Mucosa of descending colon (tissue), 3 donors: ENCODE data around the gene LSM14B. TPM values are rescaled to one million over a fixed set of nuclear protein-coding genes. Genes with fewer than 3 reads are reported as not detected.
A peak's percentile ranks its signal among the peaks of the same experiment; 100 is the strongest.

Experiments used
- ATAC-seq: fragments of 200-7000 bp; cut with Tn5 transposase; one replicate; pipeline ENCODE4 v1.9.1; 2020; ENCODE audit warnings: mild to moderate bottlenecking, moderate library complexity
- DNase-seq, 3 donors: peaks; one replicate each; pipeline ENCODE4 v3.0.0-alpha.2; 2020
- H3K36me3 ChIP-seq: fragments of 200-600 bp; one replicate; pipeline ENCODE4 v1.8.0; 2021; ENCODE audit warnings: low read depth, mild to moderate bottlenecking
- H3K4me1 ChIP-seq: fragments of 200-600 bp; one replicate; pipeline ENCODE4 v1.8.0; 2021; ENCODE audit warnings: low read depth, mild to moderate bottlenecking
- H3K4me3 ChIP-seq: fragments of 200-600 bp; one replicate; pipeline ENCODE4 v1.8.0; 2021; ENCODE audit warnings: mild to moderate bottlenecking
- H3K9me3 ChIP-seq: fragments of 200-600 bp; one replicate; pipeline ENCODE4 v1.8.0; 2021; ENCODE audit warnings: mild to moderate bottlenecking
- CTCF ChIP-seq: fragments of 200-600 bp; IDR thresholded peaks from one replicate; pipeline ENCODE4 v1.8.0; 2022; ENCODE audit warnings: antibody characterized with exemption, mild to moderate bottlenecking
- intact Hi-C, 2 donors: fragments of 100-400 bp; cut with DNase I in 1 of 2; cut with micrococcal nuclease in 1 of 2; formaldehyde crosslinking; loops; one replicate each; pipeline versions ENCODE4 v1.11.0 to v1.11.1; 2022; cut with DNase I, micrococcal nuclease
- total RNA-seq, 3 donors: library from RNA; stranded (reverse); fragmentation: NEBNext Ultra II Directional in 2 of 3; extraction: Animal tissue kit (Norgen Biotek cat#: 25700) in 2 of 3; gene quantifications; one replicate each; pipeline versions ENCODE4 v1.2.1 to v1.2.4, GENCODE V29; 2021 to 2023
- donor health status: DM: no; HTN: no; CAD: no; lungs with moderate emphysema.
- donor health status: DM: no; HTN: no; CAD: no.
- donor health status: DM: no; HTN: yes; CAD: no.

LSM14B gene
- total RNA-seq, 3 donors from 2014 or later = 33.5 to 49.1 (median 36.1) TPM

DNA sequence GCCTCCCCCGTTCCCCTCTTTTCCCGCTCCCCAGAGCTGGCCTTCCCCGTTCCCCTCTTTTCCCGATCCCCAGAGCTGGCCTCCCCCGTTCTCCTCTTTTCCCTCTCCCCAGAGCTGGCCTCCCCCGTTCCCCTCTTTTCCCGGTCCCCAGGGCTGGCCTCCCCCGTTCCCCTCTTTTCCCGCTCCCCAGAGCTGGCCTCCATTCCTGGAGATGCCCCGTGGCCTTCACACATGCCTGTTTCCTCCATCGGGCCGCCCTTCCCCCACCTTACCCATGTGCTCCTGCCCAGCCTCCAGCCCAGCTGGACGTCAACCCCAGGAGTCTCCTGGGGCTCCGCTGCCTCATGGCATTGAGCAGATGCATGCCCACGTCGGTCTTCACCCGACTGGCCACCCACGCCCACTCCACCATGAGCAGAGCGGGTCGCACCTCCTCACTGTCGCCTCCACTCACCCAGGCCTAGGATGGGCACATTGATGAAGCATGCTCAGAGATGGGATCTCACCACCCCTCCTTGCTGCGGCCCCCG, 29.6 kb downstream of the LSM14B start:
- H3K4me1 ChIP-seq = no peaks in the 10 kb centered on the region
- intact Hi-C loops = no loop called here
- H3K9me3 ChIP-seq = no peaks in the 10 kb centered on the region
- no peaks in the 10 kb centered on the region for H3K36me3 ChIP-seq
- no peak overlapping the region for H3K4me3 ChIP-seq
- ATAC-seq = no peak
- no peak for TF ChIP-seq CTCF
- no peak for DNase-seq

DNA sequence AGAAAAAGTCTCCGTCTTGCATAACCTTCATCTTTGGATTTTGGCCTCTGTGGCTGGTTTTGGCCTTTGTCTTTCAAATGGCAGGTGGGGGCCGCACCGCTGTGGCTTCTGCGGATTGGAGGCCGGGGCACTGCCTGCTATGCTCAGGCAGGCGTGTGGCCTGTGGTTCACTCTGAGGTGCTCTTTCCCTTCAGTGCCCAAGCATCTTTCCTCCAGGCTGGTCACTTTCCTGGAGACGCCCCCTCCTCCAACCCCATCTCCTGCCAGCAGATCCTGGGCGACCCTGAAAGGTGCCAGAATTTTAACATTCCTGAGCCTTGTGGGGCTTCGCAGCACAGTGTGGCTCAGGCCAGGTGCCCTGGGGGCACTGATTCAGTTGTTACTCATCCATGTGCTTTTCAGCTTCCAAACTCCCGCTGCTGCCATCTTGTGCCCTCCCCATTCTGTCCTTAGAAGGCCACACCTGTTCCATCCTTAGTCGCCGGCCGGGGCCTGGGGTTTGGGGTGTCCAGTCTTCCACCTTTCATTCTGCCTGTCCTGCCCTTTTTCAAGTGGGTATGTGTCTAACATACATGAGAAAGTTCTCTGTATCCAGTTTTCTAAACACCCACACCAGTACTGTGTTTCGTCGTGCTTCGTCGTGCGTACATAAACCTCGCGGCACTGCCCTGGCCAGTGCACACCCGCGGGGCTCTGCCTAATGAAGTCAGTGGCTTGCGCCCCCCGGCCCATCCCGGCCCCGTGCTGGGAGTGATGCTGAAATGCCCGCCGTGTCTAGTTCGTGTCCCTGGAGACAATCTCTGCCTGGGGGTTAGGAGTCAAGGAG, 33.4 kb downstream of the LSM14B start:
- intact Hi-C loops = no loop called here
- H3K4me3 ChIP-seq = no peak overlapping the region
- H3K9me3 ChIP-seq = no peaks in the 10 kb centered on the region
- no peaks in the 10 kb centered on the region for H3K36me3 ChIP-seq
- ATAC-seq (no peak), DNase-seq (no peak)
- TF ChIP-seq CTCF = no peak
- H3K4me1 ChIP-seq = no peaks in the 10 kb centered on the region

DNA sequence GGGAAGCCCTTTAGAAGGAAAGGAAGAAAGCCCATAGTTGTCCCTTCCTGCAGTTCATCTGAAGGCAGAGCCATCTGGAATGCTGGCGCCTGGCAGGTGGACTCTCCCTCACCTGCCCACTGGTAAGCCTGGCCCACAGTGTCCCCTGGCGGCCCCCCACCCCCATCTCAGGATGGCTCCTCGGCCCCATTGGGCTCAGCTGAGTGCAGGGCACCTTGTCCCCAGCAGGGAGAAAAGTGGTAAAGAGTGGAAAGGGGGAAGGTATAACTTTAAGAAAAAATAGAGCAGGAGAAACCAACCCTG, 33.9 kb downstream of the LSM14B start:
- no peaks in the 10 kb centered on the region for H3K4me1 ChIP-seq
- intact Hi-C loops = no loop called here
- no peak for TF ChIP-seq CTCF
- ATAC-seq = no peak
- DNase-seq = no peak
- no peaks in the 10 kb centered on the region for H3K9me3 ChIP-seq
- no peaks in the 10 kb centered on the region for H3K36me3 ChIP-seq
- H3K4me3 ChIP-seq = no peak overlapping the region

DNA sequence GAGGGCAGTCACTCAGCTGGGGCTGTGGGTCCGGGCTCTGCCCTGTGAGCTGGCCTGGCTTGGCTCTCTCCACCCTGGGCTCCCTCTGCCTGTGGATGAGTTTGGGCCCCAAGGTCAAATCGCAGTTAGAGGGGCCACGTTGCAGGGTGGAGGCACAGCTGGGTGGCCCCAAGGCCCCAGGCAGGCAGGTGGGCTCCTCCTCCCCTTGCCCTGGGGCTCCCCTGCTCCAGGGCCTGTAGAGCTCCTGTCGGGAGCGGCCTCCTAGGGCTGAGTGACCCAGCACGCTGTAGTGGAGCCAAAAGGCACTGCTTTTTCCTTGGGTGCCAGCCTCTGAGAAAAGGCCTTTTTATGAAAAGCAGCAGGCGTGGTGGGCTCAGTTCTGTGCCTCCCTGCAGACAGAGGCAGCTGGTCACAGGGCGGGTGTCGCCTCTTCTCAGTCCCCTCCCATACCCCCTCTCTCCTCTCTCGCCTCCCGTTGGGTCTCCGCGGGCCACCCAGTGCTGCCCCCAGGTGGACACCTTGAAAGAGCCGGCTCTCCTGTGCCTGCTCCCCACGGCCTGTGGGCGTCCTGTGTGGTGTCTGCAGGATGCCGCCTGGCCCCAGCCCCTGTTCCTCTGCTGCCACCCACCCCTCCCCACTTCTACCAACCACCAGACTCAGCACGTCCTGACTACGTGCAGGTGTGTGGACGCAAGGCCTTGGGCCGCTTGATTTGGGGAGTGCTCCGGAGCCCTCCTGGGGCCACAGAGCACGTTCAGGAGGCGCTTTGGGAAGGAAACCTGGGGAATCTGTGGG, 34.5 kb downstream of the LSM14B start:
- DNase-seq = peak in 2 of 3 donors; percentile 62 to 71
- H3K9me3 ChIP-seq = no peaks in the 10 kb centered on the region
- no peaks in the 10 kb centered on the region for H3K36me3 ChIP-seq
- intact Hi-C loops = no loop called here
- H3K4me1 ChIP-seq = no peaks in the 10 kb centered on the region
- peak; percentile 36 for TF ChIP-seq CTCF
- H3K4me3 ChIP-seq = no peak overlapping the region
- ATAC-seq = peak; percentile 85

- DNase-seq (no peak), ATAC-seq (no peak)
- no peaks in the 10 kb centered on the region for H3K36me3 ChIP-seq
- H3K4me3 ChIP-seq = no peak overlapping the region
- H3K4me1 ChIP-seq = no peaks in the 10 kb centered on the region
- H3K9me3 ChIP-seq = no peaks in the 10 kb centered on the region
- no peak for TF ChIP-seq CTCF
- intact Hi-C loops = no loop called here
Observed at GRCh38 chr20:62157387-62158087, 35.3 kb downstream of the LSM14B start.
